Activated CD8-positive, alpha-beta memory T cell treated with anti-CD3 and anti-CD28 coated beads for 48 hours (primary cell): ENCODE measurements around the gene CNP.
A peak's percentile ranks its signal among the peaks of the same experiment; 100 is the strongest.
"Not testable (repeated sequence)": the region's sequence is repeated elsewhere in the genome, so short reads cannot be mapped to it uniquely, and the experiment has no call there.

Experiments used
- DNase-seq, 3 experiments: peaks; one replicate each; pipeline ENCODE4 v3.0.0-alpha.2; 2020; ENCODE audit warnings: low read depth in 2 of 3, low spot score in 2 of 3

Gene CNP

DNA sequence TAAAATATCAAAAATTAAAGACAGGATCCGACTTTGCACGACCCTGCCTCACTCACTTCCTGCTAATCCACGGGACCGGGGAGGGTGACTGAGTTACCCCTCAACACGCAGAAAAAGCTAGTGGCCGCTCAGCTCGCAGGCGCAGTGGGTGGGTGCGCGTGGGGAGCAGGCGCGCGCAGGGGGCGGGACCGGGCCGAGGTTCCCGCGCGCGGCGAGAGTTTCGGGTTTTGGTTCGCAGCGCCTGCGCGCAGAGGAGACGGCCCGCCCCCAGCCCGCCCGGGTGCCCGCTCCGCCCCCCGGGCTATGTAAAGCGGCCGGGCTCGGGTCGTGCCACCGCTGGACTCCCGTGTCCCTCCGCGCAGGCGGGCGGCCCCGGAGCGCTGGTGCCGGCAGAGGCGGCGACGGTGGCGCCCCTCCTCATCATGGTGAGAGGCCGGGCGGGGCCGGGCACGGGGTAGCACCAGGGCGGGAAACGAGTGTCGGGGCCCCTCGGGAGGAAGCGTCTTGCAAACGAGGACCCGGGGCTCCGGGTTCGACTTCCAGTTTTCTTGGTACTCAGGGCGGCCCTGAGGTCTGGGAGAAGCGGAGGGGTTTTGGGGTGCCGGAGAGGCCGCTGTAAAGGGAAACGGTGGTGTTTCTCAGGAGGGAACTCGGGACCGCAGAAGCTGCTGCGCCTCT lies at the start of gene CNP:
Gene CNP, plus strand, starts transcription at position 333 of the 678 bp plus-strand sequence. Its CDS starts 90 bp downstream, at position 423.
- DNase-seq = peak; percentile 82 to 84 (median 83)

DNA sequence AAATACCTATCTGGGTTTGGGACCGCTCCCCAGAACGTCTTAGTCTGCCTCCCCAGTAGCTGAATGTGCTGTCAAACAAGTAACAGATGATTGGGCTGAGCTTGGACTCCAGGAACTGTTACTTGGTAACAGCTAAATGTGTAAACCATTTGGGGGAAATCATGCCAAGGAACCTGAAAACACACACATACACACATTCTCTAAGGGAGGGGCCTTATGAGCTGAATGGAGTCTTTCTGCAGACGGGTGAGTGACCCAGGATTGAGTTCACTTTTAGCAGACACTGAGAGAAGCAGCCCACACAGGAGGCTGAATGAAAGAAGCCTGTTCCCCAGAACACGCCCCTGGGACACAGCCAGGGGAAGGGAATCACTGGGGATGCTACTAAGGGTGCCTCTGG lies 49.4 kb upstream of the CNP start:
- DNase-seq = no peak

DNA sequence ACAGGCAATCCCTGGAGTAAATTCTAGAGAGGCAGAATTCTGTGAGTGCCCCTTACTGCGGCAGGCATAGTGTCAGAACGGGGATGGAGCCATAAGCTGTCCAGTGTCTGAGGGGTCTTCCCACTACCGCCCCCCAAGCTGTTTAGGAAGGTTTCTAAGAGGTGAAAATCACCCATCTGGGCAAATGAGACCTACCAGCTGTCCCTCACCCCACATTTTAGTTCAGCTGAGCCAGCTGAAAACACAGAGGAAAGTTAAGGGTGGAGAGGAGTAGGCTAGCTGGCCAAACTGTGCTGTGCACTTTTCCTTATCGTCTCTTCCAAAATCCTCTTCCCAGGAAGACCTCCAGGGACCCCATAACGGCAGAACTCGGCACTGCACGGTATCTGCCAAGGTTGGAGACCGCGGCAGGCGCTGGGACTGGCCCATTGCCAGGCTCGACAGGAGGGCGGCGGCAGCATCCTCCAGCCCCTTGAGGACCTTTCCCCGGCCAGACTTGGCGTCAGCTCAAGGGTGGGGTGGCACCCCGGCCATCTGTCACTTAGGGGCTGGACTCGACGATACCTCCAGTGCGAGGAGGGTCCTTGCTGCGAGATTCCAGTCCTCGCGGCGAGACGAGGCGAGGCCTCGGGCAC lies 48.8 kb upstream of the CNP start:
- peak in 2 of 3 experiments; percentile 5 to 13 for DNase-seq

DNA sequence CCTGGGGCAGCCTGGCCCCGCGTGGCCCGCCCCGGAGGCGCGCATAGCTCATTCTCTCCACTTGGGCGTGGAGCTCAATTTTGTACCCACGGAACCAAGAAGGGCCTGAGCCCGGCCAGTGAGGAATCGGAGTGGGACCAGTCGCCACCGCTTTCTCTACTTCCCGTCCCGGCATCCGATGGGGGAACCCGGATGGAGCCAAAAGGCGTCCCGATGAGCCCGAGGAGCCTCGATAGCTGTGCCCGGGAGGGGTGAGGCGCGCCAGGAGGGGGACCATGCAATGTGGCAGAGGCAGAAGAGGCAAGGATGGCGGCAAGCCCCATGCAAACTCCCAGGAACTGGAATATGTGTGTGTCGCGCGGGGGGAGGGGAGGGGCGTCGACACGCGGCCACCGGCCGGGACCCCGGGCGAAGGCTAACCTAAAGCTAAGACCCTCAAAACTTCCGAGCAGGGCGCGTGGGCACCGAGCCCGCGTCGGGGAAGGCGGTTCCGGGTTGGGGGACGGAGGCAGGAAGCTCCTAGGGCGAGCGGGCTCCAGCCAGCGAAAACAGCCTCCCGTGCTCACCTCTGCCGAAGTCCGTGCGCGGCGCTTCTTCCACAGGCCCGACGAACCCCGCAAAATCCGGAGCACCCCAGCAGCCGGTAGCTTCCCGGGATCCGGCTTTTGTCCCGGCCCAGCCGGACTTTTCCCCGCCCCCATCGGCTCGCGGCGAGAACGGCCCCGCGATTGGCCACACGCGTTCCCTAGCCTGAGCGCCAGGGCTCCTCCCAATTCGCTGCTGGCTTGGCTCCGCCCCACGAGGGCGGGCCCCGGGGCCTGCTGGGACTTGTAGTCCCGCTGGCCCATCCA lies 48.1 kb upstream of the CNP start, which contains the start of gene ACLY:
Gene ACLY, minus strand, starts transcription at position 638 of the 851 bp plus-strand sequence. CDS start 5,078 bp downstream, outside the sequence.
- DNase-seq = peak; percentile 92 to 98 (median 92)

DNA sequence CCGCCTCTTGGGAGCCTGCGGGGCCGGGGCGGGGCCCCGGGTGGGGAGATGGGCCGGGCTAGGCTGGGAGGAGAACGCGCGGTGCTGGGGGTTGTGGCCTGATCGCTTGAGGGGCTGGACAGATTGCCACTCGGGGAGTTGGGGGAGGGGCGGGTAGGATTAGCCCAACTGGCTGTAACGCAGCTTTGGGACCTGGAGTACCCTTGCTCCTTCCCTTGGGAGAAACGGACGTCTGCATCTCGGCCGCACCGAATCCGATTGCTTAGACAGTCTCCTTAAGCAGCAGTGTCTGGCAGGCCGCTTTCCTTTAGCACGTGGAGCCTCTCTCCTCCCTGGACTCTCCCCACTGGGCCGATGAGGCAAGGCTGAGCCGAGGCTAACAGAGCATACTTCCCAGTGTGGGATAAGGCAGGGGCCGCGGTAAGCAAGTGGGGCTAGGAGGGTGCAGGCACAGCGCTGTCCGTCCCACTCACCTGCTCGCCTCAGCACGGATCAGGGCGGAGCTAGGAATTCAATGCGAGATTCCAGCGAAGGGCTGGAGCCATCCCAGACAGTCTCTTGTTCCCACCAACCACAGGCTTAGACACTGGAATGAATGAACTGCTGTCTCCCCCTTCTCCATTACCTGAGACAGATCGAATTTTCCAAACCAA lies 47.3 kb upstream of the CNP start:
- no peak for DNase-seq

DNA sequence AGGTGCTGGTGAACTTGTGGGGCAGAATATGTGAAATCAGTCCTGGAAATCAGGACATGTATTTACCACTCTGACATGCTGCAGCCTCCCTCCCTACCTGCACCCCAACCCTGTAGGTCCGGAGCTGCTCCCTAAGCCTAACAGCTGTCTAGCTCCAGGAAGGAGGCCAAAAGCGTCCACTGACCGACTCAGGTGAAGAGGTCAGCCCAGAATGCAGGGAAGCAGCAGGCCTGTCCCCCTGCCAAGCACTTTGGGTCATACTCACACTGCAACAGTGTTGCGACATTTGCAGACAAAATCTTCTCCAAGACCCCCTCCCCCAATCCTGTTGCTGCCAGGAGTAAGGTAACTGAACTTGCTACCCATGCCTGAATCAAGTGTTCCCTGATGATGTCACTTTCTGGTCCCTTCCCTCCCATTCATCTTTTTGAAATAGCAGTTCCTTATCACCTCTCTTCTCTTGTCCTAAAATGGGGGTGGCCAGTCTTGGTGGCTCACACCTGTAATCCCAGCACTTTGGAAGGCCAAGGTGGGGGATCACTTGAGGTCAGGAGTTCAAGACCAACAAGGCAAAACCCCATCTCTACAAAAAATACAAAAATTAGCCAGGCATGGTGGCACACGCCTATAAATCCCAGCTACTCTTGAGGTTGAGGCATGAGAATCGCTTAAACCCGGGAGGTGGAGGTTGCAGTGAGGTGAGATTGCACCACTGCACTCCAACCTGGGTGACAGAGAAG lies 46.6 kb upstream of the CNP start:
- no peak for DNase-seq

DNA sequence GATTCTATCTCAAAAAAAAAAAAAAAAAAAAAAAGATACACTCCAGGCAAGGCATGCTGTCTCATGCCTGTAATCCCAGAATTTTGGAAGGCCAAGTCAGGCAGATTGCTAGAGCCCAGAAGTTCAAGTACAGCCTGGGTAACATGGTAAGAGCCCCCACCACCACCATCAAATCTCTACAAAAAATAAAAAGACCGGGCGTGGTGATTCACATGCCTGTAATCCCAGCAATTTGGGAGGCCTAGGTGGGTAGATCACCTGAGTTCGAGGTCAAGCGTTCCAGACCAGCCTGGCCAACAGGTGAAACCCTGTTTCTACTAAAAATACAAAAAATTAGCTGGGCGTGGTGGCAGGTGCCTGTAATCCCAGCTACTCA lies 46.0 kb upstream of the CNP start:
- DNase-seq = no peak

DNA sequence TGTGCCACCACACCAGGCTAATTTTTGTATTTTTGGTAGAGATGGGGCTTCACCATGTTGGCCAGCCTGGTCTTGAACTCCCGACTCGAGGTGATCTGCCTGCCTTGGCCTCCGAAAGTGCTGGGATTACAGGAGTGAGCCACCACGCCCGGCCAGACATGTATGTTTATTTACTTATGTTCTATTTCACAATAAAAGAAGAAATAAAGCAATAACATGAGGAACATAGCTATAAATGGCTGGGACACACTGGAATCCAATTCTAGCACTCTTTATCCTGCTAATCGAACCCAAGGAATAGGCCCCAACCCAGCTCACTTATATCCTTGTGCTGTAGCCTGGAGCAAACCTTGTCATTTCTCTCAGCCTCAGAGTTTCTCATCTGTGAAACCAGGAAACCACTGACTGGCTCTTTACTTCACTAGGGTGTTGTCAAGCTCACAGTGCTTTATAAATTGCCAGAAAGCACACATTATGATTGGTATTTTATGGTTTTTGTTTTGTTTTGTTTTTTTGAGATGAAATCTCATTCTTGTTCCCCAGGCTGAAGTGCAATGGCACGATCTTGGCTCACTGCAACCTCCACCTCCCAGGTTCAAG lies 40.5 kb upstream of the CNP start:
- no peak for DNase-seq

DNA sequence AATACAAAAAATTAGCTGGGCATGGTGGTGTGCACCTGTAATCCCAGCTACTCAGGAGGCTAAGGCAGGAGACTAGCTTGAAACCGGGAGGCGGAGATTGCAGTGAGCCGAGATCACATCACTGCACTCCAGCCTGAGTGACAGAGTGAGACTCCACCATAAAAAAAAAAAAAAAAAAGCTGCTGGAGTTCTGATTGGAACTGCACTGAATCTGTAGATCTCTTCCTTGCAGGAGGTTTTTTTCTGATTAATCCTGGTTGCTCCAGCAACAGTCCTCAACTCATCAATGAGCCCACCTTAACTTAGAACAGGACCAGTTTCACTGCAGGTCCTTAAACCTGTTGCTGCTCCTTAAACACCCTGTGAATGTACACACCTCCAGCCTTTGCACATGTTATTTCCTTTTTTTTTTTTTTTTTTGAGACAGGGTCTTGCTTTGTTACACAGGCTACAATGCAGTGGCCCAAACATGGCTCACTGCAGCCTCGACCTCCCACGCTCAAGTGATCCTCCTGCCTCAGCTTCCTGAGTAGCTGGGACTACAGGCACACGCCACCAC lies 37.8 kb upstream of the CNP start:
- DNase-seq = no peak

DNA sequence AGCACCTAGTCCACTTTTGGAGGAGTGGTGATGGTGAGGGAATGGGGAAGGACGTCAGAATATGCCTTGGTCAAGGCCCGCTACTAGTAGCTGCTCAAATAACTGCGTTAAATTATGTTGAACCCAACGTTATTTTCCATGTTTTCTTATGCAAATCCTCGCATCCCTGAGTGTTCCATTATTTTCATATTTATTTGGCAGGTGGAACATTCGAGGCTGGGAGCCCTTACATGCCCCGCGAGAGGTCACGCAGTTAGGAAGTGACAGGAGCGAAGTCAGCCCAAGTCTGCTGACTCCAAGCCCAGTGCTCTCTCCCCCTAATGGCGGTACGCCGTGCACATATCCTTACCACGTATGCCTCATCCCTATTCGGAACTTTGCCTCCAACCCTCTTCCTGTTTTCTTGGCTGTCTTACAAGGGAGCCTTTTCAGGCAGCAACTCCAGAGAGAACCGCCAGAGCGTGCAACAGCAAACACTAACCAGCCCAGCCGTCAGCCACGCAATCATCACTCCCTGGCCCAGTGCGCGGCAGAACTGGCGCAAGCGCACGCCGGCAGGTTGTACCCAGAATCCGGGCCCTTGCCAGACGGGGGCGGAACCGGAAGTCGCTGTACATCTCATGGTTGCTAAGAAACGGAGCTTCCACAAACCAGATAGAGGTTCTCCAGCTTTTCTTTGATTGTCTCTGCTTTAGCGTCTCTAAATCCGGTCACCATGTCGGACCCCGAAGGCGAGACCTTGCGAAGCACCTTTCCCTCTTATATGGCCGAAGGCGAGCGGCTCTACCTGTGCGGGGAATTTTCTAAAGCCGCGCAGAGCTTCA lies 36.4 kb upstream of the CNP start, which contains the start of gene ODAD4:
Gene ODAD4, plus strand, starts transcription at position 609 of the 824 bp plus-strand sequence. Its CDS starts 107 bp downstream, at position 716.
- DNase-seq = peak; percentile 81 to 89 (median 87)

DNA sequence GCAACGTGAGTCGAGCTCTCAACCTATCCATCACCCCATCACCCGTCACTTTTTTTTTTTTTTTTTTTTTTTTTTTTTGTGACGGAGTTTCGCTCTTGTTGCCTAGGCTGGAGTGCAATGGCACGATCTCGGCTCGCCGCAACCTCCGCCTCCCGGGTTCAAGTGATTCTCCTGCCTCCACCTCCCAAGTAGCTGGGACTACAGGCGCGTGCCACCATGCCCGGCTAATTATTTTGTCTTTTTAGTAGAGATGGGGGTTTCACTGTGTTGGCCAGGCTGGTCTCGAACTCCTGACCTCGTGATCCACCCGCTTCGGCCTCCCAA lies 35.8 kb upstream of the CNP start:
- DNase-seq = not testable (repeated sequence)

DNA sequence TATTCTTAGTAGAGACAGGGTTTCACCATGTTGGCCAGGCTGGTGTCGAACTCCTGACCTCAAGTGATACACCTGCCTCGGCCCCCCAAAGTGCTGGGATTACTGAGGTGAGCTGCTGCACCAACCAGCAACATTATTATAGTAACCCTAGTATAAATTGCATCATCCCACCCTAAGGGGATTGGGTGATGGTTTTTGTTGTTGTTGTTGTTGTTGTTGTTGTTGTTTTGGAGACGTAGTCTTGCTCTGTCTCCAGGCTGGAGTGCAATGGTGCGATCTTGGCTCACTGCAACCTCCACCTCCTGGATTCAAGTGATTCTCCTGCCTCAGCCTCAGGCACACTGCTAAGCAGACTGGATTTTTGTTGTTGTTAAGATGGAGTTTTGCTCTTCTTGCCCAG lies 34.9 kb upstream of the CNP start:
- not testable (repeated sequence) for DNase-seq

DNA sequence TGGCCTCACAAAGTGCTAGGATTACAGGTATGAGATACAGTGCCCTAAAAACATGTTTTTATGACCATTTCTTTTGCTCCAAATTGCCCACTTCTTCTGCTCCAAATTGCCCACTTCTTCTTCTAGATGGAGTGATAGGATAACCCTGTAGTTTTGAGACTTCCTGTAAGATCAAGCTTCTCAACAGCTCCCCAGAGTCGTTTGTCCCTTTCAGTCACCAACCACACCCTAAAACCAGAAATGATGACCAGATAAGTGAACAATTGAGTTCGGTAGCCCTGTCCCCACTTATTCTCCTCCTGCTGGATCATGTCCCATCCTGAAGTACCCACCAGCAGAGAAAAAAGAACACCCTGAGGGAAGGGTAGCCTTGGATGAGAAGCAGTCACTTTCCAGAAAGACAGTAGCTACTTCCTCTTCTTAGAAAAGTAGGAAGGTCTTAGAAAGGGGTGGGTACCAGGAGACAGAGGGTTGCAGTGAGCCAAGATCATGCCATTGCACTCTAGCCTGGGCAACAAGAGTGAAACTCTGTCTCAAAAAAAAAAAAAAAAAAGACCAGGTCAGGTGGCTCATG lies 33.7 kb upstream of the CNP start:
- no peak for DNase-seq

DNA sequence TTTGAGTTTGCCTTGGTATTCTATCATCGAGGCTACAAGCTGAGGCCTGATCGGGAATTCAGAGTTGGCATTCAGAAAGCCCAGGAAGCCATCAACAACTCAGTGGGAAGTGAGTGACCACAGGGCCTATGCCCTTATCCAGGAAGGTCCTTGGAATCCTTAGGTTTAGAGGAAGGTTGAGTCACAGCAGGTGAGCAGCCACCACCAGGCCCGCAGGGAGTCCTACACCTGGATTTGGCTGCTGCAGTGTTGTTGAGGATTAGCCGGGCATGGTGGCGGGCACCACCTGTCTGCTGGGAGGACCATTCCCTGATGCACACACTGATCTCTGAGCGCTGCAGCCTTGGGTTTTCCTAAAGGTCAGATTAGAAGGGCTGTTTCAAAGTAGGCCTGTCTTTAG lies 31.0 kb upstream of the CNP start:
- DNase-seq = no peak

DNA sequence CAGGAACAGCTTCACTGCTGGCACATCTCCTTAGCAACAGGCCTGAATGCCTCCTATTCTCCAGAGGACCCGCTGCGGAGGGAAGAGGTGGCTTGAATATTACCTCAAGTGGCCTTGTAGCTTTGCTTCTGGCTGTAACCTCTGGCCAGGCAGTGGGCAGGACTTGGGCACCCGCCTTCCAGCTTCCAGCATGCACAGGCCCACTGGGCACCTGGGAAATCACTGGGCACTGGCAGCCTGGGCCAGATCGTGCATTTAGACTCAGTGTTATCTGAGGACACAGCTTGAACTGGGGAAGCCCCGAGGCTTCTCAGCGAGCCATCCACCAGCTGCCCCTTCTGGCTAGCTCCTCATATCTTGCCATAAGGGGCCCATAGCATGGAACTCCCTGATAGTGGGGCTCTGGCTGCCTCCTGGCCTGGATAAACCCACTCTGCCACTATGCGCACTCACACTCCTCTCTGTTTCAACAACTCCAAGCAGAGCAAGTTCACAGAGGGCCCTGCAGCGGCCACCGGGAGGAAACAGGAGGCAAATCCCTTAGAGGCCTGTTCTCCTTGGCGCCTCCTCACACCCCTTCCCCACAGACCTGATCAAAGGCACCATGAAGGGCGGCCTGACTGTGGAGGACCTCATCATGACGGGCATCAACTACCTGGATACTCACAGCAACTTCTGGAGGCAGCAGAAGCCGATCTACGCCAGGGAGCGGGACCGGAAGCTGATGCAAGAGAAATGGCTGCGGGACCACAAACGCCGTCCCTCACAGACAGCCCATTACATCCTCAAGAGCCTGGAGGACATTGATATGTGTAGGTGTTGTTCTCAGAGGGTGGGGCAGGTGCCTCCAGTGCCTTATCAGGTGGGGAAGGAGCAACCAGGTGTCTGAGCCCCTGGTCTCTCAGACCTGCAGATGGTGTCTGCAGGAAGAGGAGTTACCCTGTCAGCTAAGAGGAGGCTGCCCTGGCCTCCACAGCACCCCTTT lies 28.3 kb upstream of the CNP start:
- no peak for DNase-seq

DNA sequence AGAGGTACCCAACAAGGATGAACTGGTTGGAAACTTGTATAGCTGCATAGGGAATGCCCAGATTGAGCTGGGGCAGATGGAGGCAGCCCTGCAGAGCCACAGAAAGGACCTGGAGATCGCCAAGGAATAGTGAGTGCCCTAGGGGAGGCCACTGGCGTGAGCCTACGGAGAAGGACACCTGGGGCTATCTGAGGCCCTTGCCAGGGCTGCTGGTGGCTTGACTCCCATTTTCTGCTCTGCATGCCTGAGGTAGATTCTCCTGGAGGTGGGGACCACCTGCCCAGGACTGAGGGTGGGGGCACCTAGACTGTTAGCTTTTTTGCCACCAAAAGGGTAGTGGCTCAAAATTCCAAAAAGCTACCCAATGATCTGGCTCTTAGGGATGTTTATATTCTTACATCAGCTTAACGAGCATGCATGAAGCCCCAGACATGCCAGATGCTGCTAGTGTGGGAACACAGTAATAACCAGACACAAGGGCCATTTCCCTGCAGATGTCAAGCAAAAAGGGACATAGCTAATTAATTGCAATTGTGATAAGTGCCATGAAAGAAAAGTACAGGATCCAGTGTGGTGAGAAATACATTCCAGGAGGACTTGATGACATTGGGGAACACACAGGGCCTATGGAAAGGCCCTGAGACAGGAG lies 27.4 kb upstream of the CNP start:
- DNase-seq = no peak

DNA sequence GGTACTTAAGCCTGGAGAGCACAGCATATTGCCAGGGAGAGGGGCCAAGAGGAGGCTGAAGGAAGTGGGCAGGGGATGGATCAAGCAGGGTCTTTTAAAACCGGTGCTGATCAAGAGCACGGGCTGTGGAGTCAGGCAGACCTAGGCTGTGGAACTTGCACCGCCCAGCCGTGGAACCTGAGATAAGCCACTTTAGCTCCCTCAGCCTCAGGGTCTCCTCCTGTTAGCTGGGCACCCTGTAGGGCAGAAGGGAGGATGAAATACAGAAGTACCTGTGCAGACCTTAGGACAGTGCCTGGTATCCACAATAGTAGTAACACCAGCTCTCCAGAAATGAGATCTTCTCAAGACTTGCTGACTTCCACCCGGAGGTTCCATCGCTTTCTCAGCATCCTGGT lies 26.9 kb upstream of the CNP start:
- DNase-seq = no peak
